VCaP (cell line): ENCODE results near the gene CXXC5.

Experiments used
- H3K27ac ChIP-seq: fragments of 450-650 bp; 2 replicates; pipeline ENCODE4 v1.5.1; 2017
- CTCF ChIP-seq: fragments of 450-650 bp; conservative IDR thresholded peaks from 2 replicates; pipeline ENCODE4 v1.5.1; 2017; ENCODE audit warnings: mild to moderate bottlenecking, moderate library complexity

Gene CXXC5

DNA sequence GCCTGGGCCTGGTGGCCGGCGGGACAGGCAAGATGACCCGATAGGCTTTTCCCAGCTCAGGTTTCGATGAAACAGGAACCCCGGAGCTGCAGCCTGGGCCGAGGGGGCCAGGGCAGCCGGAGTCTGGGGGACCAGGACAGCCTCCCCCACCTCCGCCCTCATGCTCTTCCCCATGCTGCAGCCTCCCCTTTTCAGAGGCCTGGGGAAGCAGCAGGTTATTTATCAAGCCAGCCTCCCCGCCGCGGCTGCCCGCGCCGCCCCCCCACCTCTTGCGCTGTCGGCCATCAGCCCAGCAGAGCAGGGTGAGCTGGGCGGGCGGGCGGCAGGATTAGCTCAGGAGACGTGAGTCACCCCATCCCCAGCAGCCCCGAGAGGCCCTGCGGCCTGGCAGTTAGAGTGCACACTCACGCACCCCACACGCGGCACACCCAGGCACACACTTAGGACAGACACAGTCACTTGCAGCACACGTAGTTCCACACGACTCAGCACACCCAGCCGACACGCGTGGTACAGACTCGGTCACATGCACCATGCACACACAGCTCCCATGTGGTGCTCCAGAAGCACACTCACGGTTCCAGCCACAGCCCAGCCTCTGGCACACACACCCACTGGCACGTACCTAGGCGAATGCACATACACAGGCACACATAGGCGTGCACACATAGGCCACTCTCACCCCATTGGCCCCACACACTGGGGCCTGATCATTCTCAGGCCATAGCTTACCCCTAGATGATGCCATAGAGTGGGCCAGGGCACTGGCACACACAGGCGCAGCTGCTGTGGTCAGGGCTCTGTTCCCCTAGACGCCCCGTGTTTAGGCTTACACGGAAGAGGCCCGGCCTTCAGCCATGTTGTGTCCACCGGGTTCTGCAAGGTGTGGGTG, 13.0 kb downstream of the CXXC5 start:
- no peak for TF ChIP-seq CTCF
- H3K27ac ChIP-seq: peak overlapping the region; percentile 92

DNA sequence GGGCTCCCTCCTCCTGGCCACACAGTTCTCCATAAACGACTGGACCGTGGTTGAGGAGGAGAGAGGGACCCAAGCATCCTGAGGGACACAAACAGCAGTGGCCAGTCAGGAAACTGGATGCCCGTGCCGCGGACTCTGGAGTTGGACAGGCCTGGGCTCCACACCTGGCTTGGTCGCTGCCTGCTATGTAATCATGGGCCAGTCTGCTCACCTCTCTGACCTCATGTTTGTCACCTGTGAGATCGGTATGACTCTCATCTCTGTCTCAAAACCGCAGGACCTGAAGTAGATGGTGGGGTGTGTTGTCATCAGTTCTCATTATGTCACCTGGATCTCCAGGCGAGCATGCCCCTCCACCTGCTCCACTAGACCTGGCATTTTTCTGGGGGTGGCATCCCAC, 14.5 kb downstream of the CXXC5 start:
- H3K27ac ChIP-seq: no peak overlapping the region
- no peak for TF ChIP-seq CTCF

DNA sequence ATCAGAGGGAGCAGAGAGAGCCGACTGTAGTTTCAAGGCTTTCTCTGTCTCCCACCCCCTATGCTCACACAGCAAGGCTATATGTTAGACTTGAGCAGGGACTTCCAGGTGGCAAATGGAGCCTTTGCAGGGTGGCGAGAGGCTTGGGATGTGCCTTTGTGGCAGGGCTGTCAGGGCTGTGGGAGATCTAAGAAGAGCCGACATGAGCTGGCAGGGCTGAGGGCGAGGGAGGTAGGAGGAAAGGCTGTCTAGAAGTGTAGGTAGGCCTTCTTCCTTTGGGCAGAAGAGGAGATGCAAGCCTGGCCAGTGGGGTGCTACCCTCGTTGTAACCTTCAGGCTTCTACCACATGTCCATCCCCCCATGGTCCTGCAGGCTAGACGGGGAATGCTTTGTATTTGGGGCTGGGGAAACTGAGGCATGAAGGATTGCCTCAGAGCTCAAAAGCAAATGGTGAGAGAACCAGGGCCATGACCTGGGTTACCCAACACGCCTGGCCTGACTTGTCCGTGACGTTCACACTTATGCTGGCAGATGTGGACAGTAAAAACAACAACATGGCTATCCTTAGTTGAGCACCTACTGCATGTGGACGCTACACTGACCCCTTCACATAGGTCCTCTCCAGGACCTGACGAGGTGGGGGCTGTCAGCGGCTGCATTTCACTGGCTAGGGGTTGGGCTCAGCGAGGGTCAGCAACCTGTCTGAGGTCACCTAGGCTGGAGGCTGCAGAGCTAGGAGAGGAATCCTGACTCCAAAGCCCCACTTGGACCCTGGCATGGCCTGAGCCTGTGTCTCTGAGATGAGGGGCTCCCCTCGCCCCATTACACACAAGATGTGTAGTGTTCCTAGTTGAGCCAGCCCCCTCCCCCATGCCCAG, 15.3 kb downstream of the CXXC5 start:
- no peak overlapping the region for H3K27ac ChIP-seq
- no peak for TF ChIP-seq CTCF

DNA sequence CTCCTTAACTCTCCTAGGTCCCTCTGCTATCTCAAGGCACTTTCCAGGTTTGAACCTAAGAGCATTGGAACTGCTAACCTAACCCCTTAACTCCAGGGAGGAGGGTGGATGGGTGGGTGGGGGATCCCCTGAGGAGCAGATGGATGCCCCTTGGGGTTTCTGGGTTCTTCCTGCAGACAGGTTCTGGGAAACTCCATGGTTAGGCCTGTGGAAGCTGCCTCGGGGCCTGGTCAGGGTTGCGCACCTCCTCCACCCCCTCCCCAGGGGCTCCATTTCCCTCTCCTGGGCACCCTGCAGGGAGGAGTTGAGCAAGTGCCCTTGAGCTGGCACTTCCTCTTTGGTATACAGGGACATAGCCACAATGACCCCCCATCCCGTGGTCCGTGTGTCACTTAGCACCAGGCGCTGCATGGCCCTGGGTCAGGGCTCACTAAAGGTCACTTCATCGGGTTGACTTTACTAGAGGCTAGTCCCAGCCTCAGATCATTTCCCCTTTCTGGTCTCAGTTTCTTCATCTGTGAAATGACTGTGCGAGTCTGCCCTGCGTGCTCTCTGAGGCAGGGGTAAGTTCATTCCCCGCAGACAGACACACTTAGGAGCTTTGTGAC, 16.0 kb downstream of the CXXC5 start:
- no peak overlapping the region for H3K27ac ChIP-seq
- no peak for TF ChIP-seq CTCF

DNA sequence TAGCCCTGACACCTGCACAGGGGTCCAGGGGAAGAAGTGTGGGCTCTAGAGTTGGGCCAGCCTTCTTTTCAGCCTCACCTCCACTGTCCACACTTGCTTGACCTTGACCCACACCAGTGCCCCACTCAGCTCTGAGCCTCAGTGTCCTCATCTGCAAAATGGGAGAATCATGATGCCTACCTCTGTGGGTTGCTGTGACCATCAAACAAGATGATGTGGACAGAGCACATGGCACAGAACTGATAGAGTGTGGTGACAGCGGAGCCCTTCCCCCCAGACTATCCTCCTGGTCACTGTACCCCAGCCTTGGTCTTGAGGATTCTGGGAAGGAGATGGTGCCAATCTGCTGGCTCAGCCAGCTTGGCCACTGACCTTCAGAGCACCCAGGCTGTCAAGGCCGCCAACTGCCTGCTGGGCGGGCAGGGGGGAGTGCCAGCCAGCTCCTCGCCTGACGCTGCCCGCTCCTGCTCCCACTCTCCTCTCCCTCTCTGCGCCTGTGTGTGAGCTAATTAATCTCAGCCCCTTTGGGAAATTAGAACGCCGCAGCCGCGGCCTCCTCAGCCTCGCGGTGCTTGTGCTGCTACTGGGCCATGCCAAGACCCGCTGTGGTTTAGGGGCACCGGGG, 16.7 kb downstream of the CXXC5 start:
- H3K27ac ChIP-seq: no peak overlapping the region
- no peak for TF ChIP-seq CTCF

- H3K27ac ChIP-seq: no peak overlapping the region
- TF ChIP-seq CTCF: no peak
These were observed 17.5 kb downstream of the CXXC5 start for GRCh38 chr5:139665626-139666025.

- no peak for TF ChIP-seq CTCF
These were observed 18.4 kb downstream of the CXXC5 start for GRCh38 chr5:139666551-139666950.

More at GRCh38 chr5:139666551-139666950, 18.4 kb downstream of the CXXC5 start:
- no peak overlapping the region for H3K27ac ChIP-seq
